ENCODE results near the gene SCAF11. TPM values are rescaled to one million over a fixed set of nuclear protein-coding genes. Genes with fewer than 3 reads are reported as not detected.

The SCAF11 gene, protein sequence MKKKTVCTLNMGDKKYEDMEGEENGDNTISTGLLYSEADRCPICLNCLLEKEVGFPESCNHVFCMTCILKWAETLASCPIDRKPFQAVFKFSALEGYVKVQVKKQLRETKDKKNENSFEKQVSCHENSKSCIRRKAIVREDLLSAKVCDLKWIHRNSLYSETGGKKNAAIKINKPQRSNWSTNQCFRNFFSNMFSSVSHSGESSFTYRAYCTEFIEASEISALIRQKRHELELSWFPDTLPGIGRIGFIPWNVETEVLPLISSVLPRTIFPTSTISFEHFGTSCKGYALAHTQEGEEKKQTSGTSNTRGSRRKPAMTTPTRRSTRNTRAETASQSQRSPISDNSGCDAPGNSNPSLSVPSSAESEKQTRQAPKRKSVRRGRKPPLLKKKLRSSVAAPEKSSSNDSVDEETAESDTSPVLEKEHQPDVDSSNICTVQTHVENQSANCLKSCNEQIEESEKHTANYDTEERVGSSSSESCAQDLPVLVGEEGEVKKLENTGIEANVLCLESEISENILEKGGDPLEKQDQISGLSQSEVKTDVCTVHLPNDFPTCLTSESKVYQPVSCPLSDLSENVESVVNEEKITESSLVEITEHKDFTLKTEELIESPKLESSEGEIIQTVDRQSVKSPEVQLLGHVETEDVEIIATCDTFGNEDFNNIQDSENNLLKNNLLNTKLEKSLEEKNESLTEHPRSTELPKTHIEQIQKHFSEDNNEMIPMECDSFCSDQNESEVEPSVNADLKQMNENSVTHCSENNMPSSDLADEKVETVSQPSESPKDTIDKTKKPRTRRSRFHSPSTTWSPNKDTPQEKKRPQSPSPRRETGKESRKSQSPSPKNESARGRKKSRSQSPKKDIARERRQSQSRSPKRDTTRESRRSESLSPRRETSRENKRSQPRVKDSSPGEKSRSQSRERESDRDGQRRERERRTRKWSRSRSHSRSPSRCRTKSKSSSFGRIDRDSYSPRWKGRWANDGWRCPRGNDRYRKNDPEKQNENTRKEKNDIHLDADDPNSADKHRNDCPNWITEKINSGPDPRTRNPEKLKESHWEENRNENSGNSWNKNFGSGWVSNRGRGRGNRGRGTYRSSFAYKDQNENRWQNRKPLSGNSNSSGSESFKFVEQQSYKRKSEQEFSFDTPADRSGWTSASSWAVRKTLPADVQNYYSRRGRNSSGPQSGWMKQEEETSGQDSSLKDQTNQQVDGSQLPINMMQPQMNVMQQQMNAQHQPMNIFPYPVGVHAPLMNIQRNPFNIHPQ (N-terminal part only)
- total RNA-seq (2022; extraction: Qiagen RNA extraction) = 45.7 to 58.5 TPM (median 47.5 TPM) in 5 replicates

DNA sequence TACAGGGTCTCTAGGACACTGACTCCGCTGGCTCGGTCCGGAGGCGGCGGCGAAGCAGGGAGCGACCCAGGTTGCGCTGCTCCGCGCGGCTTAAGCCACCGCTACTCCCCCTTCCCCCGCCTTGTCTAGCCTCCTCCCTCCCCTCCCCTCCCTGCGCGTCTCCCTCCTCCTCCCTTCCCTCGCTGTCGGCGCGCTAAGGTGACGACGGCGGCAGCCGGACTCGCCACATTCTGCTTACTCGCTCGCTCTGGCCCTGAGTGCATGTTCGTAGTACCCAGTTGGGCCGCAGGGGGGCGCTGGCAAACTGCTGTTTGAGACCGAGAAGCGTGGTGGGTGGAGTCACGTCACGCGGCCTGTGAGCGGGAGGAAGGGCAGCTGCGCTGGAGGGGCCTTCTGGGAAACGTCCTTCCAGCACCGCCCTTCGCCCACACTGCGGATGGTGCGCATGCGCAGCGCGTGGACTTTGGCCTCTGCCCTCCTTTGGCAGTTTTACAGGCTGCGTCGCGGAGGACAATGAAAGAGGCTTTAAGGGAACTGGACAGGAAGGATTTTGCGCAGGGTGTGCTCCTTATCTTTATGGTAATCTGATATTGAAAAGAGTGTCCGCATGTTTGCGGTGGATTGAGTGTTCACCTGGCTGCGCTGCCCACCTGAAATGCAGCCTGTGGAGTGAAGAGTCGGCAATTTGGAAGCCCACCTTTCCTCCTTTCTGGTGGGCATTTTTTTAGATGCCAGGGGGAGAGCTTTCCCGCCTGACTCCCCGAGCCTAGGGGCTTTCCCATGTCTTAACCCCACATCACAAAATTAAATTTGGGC lies at the start of gene SCAF11:
TSS of gene SCAF11 (minus strand) at position 107 of the 816 bp plus-strand sequence. CDS start 26,407 bp downstream, outside the sequence.

Measured in A549 treated with CORT108297 at 1 μM for 4 hours (cell line).